Measurements from ENCODE around the gene CA12.

DNA sequence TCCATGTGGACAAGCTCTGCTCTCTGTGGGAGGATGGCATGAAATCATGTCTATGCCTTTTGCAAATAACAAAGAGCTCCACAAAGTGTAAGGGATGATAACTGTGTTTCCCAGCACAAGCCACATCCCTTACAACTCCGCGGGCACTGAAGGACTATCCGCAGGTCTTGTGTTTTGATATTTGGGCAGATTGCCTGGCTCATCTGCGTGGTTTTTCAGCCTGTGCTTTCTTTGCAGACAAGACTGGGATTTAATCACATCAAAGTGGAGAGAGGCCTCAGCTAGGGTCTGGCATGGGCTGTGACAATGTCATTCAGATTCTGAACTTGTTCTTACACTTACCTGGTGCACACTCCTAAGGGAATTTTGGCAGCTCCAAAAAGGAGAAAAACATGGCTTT lies 30.2 kb upstream of the CA12 start:
- TF ChIP-seq, protein P1, sequence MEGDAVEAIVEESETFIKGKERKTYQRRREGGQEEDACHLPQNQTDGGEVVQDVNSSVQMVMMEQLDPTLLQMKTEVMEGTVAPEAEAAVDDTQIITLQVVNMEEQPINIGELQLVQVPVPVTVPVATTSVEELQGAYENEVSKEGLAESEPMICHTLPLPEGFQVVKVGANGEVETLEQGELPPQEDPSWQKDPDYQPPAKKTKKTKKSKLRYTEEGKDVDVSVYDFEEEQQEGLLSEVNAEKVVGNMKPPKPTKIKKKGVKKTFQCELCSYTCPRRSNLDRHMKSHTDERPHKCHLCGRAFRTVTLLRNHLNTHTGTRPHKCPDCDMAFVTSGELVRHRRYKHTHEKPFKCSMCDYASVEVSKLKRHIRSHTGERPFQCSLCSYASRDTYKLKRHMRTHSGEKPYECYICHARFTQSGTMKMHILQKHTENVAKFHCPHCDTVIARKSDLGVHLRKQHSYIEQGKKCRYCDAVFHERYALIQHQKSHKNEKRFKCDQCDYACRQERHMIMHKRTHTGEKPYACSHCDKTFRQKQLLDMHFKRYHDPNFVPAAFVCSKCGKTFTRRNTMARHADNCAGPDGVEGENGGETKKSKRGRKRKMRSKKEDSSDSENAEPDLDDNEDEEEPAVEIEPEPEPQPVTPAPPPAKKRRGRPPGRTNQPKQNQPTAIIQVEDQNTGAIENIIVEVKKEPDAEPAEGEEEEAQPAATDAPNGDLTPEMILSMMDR (IDR thresholded peaks at IDR 0.05; ENCODE audit: low read depth, low read length, missing input control): no peak
- TF ChIP-seq SP1 (IDR thresholded peaks at IDR 0.05) (no peak), REST (IDR thresholded peaks at IDR 0.05) (no peak), TAF1 (conservative IDR thresholded peaks at IDR 0.05) (no peak)
